ENCODE measurements around the gene DIAPH1.

GRCh38 chr5:141487131-141487530, 131.7 kb downstream of the DIAPH1 start:
- TF ChIP-seq CTCF (IDR thresholded peaks at IDR 0.05) (no peak), POLR2A (IDR thresholded peaks at IDR 0.05) (no peak)

All from Peyer's patch (tissue), 4 donors.